C4-2B (cell line): ENCODE measurements around the gene NUP62.

Experiments
- H3K27ac ChIP-seq: fragments of 450-650 bp; 2 replicates; pipeline ENCODE4 v1.5.1; 2017
- ZFX ChIP-seq: fragments of 450-650 bp; IDR thresholded peaks from 2 replicates; pipeline ENCODE4 v1.6.1; 2017
- TF ChIP-seq, protein P1 (sequence below): fragments of 450-650 bp; conservative IDR thresholded peaks from 2 replicates; pipeline ENCODE4 v1.5.1; 2017; ENCODE audit warnings: mild to moderate bottlenecking

NUP62 gene

DNA sequence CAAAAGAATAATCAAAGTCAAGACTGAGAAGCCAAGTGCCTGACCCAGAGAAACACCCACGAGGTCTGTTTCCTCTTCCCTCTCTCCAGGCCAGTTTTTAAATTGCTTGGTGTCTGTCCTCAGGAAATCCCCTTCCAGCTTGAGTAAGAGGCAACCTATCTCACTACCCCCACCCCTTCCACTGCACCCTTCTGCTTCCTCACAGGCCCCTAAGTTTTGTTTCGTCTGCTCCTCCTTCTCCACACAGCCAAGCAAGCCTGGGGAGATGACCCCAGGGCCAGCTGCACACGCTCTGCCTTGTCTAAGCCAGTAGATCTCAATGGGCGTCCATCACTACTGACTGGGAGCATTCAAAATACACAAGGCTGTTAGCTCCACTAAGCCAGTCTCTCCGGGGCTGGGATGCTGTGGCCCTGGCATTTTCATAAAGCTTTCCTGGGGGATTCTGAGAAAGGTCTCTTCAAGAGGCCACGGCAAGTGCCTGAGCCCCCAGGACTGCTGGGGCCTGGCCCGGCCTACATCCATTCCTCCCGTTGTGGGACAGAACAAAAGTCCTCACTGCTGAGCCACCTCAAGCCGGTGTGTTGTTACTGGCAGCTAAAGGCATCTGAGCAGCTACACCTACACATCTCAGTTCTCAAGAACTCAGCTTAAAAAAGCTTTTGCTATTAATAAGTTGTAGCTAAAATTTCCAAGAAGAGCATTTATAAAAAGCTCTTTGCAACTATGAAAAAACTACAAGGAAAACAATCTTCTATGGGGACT is 17.7 kb downstream of the NUP62 start:
- no peak overlapping the region for H3K27ac ChIP-seq

DNA sequence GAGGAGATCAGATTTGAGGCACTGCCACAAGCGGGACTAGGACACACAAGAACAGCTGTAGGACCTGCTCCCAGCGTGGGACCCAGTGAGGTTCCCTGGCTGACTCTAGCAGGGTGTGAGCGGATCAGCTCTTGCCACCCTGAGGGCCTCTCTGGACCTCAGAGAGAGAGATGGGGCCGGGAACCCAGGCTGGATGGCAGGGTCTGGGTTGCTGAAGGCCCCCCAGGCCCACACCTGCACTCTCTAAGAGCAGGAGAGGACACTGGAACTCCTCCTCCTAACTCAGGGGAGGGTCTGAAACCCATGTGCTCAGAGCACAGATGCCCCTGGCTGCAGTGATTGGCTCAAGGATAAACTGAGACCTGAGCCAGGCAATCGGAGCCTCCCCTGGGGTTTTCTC is 19.1 kb downstream of the NUP62 start:
- TF ChIP-seq ZFX, result no peak
- TF ChIP-seq, protein P1, sequence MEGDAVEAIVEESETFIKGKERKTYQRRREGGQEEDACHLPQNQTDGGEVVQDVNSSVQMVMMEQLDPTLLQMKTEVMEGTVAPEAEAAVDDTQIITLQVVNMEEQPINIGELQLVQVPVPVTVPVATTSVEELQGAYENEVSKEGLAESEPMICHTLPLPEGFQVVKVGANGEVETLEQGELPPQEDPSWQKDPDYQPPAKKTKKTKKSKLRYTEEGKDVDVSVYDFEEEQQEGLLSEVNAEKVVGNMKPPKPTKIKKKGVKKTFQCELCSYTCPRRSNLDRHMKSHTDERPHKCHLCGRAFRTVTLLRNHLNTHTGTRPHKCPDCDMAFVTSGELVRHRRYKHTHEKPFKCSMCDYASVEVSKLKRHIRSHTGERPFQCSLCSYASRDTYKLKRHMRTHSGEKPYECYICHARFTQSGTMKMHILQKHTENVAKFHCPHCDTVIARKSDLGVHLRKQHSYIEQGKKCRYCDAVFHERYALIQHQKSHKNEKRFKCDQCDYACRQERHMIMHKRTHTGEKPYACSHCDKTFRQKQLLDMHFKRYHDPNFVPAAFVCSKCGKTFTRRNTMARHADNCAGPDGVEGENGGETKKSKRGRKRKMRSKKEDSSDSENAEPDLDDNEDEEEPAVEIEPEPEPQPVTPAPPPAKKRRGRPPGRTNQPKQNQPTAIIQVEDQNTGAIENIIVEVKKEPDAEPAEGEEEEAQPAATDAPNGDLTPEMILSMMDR, result no peak
- H3K27ac ChIP-seq, result no peak overlapping the region

More for the DNA sequence above, 17.7 kb downstream of the NUP62 start:
- TF ChIP-seq ZFX, result no peak
- TF ChIP-seq, protein P1, result no peak

DNA sequence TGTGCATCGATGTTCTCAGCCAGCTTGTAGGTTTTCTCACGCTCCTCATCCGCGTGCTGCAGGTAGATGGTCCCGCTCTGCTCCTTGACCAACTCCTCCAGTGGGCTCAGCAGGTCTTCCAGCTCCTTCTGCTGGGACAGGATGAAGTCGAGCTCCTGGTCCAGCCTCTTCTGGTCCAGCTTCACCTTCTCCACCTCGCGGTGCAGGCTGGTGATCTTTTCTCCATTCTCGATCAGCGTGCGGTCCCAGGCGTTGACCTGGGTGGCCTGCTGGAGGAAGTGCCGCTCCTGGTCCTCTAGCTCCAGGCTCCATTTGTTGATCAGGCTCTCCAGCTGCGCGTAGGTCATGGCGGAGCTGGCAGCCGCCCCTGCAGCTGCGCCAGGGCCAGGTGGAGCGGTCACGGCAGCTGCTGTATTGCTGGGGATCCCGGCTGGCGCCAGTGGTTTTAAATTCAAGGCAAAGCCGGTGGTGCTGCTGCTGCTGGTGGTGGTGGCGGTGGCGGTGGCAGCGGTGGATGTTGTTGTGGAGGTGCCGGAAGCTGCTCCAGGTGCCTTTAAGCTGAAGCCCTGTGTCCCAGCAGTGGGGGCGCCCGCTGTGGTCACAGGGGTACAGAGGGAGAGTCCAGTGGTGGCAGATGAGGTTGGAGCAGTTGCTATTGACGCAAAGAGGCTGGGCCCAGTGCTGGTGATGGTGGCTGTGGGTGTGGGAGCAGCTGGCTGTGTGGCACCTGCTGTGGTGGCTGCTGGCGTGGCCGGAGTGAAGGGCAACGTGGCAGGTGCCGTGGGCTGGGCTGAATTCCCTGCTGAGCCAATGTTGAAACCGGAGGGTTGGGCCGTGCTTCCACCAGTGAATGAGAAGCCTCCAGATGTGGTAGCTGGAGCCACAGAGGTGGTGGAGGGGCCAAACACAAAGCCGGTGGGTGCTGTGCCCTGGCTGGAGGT is 20.6 kb downstream of the NUP62 start:
- H3K27ac ChIP-seq, result no peak overlapping the region
- no peak for TF ChIP-seq ZFX
- TF ChIP-seq, protein P1, result no peak

DNA sequence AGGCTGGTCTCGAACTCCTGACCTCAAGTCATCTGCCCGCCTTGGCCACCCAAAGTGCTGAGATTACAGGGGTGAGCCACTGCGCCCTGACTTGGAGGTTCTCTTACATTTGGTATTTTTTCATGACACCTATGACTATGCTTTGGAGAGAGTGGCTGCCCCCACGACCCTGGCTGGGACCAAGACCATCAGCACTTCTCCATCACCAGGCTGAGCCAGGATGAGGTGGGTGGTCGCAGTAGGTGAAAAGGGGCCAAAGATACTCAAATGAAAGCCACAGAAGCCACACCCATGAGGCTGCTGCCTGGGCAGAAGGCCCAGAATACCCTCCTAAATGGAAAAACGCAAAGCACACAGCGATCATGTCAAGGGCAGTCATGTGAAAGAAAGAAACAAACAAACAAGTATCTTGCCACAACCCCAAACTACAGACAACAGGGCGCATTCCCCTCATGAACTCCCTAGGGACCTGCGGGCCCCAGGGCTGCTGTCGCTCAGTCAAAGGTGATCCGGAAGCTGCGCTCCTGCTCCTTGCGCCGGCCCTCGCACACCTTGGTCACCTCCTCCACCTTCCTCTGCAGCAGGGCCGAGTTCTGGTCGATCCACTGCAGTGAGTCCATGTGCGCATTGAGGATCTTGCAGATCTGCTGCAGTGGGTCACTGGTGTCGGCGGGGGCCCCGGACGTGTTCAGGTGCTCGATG is 21.4 kb downstream of the NUP62 start:
- H3K27ac ChIP-seq, result no peak overlapping the region
- no peak for TF ChIP-seq ZFX
- TF ChIP-seq, protein P1, result no peak

DNA sequence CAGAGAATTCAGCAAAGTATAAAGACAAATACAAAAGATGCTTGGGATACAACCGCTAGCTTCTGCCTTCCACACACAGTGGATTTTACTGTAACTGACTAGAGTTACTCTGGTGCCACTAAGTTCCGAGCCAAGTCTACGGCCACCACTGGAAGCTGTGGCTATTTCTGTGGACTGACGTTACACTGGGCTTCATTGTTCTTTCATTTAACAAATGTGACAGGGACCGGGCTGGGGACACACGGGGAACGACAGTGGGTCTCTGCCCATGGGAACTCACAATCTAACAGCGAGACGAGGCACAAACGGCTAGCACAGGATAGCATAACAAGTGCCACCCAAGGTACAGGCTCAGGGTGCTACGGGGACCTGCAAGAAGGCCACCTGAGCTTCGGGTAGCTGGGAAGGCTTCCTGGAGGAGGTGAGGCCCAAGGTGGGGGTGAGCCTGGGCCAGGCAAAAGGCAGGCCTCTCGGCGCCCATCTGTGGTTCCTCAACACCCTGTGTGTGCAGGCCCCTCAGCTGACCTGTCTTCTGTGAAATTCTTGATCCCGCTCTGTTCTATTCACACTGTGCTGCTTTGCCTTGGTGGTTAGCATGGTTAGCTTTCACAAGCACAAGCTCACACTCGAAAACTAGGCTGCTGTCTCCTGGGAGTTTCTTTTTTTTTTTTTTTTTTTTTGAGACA is 22.3 kb downstream of the NUP62 start:
- H3K27ac ChIP-seq, result no peak overlapping the region

DNA sequence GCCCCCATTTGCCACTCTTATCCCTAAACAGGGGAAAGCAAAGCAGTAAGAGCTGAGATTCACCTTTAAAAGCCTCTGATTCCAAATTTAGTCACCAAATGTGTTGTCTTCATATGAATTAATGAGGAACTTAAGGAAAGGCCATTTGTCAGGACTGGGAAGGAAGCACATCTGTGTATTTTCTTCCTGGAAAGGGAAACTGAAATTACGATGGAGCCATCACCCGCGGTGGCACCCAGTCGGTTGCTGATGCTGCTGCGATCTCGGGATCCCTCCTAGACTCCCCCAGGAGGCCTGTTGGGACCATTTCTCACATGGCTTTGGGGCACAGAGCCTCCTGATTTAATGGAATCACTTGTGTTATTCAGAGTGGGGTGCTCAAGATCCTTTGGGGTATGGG is 25.2 kb downstream of the NUP62 start:
- H3K27ac ChIP-seq, result no peak overlapping the region
- TF ChIP-seq, protein P1, result no peak
- no peak for TF ChIP-seq ZFX

More for the DNA sequence above, 22.3 kb downstream of the NUP62 start:
- TF ChIP-seq, protein P1, result no peak
- TF ChIP-seq ZFX, result no peak
